Right ventricle myocardium superior (tissue), 1 donor: ENCODE data around the gene NFX1. TPM values are rescaled to one million over a fixed set of nuclear protein-coding genes. Genes with fewer than 3 reads are reported as not detected.
"Not testable (repeated sequence)": the region's sequence is repeated elsewhere in the genome, so short reads cannot be mapped to it uniquely, and the experiment has no call there.

Experiments
- ATAC-seq: fragments of 200-7000 bp; cut with Tn5 transposase; one replicate; pipeline ENCODE4 v1.9.1; 2020; ENCODE audit warnings: mild to moderate bottlenecking; ENCODE audit not compliant: poor library complexity
- DNase-seq: peaks from one replicate; pipeline ENCODE4 v3.0.0-alpha.2; 2020
- intact Hi-C: fragments of 100-400 bp; cut with DNase I; formaldehyde crosslinking; loops from one replicate; pipeline ENCODE4 v1.11.2; 2022
- total RNA-seq: library from RNA; stranded (reverse); fragmentation: NEBNext Ultra II Directional; extraction: Animal tissue kit (Norgen Biotek cat#: 25700); gene quantifications from one replicate; pipeline ENCODE4 v1.2.1, GENCODE V29; 2021
- donor health status: DM: no; HTN: yes; CAD: no; lungs with severe emphysema.

Gene NFX1
- total RNA-seq, 1 donor from 2014 or later = 26.2 TPM

GRCh38 chr9:33378121-33378795 is 87.9 kb downstream of the NFX1 start:
- DNase-seq (no peak), ATAC-seq (no peak)
- intact Hi-C loops = loop anchor here (10.0 kb wide), 1 partner anchor 87 kb away; no protein-coding TSS in a partner anchor

DNA sequence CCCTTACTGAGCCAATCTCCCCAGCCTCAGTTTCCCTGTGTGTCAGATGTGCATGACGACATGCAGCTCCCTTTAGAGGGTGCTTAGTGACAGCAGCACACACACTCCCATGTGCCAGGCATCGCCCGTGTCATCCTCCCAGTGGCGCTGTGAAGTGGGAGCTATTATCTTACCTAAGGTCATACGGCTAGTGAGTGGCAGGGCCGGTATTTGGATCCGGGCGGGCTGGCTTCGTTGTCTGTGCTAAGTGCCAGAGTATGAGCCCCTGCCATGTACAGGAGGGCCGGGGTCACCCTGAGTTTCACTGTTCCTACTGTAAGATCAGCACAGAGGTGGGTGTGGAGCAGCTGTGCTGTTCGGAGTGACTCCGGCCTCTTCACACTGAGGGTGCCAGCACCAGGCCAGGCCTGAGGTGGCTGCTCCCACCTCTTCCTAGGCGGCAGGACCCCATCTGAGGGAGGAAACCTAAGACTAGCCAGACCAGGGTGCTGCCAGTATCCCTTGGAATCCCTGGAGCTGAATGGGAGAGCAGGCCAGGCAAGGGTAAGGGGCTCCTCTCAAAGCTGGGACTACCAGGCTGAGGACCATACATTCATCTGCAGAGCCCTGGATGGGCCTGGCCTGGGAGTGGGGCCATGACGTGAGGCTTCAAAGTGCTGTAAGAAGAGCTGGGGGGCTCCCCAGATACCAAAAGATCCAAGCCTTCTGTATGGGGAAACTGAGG is 89.5 kb downstream of the NFX1 start:
- DNase-seq (no peak), ATAC-seq (peak; percentile 44)
- intact Hi-C loops = loop anchor here (10.0 kb wide), 1 partner anchor 85 kb away; no protein-coding TSS in a partner anchor

DNA sequence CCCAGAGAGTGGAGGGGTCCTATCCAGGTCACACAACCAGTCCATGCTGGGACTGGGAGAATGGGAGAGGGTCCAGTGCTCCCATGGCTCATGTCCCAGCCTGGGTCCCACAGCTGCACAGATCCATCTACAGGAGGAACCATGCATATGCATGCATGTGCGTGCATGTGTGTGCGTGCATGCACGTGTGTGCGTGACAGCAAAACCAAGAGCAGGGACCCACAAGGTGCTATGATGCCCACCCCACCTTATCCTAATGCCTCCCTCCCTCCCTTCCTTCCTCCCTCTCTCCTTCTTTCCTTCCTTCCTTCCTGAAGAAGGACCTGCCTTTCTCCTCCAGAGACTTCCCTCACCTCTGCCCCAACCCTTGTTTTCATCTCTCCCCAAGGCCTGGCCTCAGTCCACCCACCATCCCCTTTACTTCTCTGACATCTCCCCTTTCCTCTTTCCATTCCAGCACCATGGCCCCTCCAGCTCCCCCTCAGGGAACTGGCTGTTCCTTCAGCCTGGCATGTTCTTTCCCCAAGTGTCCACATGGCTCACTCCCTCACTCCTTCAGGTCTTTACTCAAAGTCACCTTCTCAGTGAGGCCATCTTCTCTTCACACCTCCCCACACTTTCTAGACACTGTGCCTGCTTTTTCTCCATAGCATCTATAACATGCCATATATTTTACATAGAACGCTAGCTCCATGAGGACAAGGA is 90.2 kb downstream of the NFX1 start:
- ATAC-seq (peak; percentile 40), DNase-seq (no peak)
- intact Hi-C loops = no loop called here

GRCh38 chr9:33381231-33381791 is 91.0 kb downstream of the NFX1 start:
- DNase-seq (no peak), ATAC-seq (peak; percentile 66)
- intact Hi-C loops = no loop called here

DNA sequence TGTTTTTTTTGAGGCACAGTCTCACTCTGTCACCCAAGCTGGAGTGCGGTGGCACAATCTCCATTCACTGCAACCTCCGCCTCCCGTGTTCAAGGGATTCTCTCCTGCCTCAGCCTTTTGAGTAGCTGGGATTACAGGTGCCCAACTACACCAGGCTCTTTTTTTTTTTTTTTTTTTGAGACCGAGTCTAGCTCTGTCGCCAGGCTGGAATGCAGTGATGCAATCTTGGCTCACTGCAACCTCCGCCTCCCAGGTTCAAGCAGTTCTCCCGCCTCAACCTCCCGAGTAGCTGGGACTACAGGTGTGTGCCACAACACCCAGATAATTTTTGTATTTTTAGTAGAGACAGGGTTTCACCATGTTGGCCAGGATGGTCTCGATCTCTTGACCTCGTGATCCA is 92.1 kb downstream of the NFX1 start:
- ATAC-seq, intact Hi-C loops, DNase-seq: not testable (repeated sequence)

DNA sequence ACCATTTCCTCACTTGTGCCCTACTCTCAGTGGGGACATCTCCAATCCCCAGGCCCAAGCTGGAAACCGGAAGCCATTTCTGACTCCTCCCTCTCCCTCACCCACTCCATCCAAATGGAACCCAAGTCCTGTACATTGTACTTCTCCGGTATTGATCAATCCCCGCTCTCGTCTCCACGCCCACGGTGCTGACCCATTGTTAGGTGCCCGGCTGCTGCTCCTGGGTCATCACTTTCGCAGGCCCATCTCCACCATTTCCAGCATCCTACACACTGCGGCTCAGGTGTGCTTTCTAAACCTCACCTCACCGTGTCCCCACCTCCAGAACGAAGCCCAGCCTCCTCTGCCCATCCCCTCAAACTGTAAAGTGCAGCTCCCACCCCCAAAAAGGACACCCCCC is 93.1 kb downstream of the NFX1 start:
- ATAC-seq, intact Hi-C loops, DNase-seq: not testable (repeated sequence)

DNA sequence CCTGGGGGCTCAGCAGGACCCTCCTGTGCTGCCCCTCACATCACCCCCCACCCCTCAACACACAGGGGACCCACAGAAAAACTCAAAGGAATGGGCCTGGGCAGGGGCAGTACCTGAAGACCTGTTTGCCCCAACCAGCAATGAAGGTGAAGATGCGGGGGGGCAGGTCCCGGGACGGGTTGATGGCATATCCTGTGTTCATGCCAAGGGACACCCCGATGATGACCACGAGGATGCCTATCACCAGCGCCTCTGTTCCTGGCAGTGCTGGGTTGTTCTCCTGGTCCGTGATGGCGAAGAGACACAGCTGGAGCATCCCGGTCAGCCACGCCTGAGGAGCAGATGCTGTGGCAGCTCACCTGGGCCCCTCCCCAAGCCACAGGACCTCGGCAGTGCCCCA is 95.2 kb downstream of the NFX1 start:
- ATAC-seq, intact Hi-C loops, DNase-seq: not testable (repeated sequence)

DNA sequence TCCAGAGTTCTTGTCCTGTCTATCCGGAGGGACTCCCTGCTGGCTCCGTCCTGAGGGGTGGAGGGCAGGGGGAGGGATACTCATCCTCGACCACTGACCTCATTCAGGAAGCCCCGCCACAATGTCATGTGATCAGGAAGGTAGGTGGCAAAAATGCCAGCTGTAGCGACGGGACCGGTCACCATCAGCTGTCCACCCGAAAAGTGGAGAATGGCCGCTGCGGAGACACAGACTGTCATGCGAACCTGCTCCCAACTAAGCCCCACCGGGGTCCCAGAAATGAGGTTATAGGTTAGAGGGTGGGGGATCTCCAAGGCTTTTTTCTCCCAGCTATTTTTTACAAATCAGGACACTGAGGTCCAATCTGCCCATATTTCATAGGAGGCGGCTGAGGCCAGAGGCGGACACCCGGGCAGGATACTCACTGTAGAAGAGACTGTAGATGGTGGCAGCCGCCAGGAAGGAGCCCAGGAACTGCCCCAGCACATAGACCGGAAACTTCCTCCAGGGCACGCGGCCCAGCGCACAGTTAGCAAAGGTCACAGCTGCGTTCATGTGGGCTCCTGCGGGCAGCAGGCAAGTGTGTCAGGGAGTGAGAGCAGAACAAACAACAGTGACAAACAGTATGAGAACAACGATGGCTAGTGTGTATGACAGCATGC is 95.8 kb downstream of the NFX1 start:
- ATAC-seq, DNase-seq, intact Hi-C loops: not testable (repeated sequence)

GRCh38 chr9:33386641-33386996 is 96.3 kb downstream of the NFX1 start:
- DNase-seq, ATAC-seq, intact Hi-C loops: not testable (repeated sequence)

DNA sequence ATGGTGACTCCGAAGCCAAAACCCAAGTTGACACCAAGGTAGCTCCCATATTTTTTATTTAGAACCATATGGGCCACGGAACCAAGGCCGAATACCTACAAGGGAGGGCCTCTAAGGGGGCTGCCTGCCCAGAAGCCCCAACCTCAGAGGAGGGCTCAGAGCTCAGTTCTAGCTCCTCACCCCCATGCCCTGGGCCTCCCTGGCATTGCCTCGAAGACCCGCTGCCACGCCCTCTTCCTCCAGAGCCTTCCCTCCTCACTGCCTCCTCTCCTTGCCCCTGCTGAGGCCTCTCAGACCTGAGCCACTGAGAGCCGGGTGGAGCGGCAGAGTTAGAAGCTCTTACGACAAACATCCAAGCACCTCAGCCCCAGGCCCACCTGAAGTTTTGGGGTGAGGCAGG is 96.7 kb downstream of the NFX1 start:
- intact Hi-C loops, ATAC-seq, DNase-seq: not testable (repeated sequence)

DNA sequence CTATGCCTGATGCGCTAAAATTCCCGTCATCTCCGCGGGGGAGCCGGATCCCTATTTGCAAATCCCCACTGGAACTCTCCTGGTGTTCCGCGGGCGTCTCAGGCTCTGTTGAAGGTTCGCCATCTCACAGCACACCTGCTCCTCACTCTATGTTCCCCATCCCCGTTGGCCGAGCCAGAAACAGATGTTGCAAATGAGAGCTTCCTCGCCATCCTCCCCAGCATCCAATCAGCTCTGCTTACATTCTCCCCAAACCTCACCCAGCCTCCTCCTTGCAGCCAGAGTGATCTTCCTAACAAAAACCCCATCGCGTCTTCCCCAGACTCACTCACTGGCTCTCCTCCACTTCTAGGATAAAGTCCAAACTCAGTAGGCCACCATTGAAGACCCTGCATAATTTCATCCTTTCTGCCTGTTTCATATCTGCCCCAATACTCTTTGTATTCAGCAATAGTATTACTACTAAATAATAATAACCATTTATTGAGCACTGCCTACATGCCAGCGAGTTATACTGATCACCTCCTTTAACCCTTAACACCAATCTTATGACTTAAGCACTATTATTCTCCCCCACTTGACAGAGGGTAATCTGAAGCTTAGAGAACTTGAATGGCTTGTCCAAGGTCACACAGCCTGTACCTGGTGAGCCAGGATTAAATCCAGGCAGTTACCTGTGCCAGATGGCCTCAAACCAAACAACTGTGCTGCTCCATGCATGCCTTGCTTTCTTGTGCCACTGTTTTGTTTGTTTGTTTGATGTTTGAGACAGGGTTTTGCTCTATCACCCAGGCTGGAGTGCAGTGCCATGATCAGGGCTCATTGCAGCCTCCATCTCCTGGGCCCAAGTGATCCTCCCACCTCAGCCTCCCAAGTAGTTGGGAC is 98.0 kb downstream of the NFX1 start:
- intact Hi-C loops = no loop called here
- peak; percentile 58 for ATAC-seq
- no peak for DNase-seq

DNA sequence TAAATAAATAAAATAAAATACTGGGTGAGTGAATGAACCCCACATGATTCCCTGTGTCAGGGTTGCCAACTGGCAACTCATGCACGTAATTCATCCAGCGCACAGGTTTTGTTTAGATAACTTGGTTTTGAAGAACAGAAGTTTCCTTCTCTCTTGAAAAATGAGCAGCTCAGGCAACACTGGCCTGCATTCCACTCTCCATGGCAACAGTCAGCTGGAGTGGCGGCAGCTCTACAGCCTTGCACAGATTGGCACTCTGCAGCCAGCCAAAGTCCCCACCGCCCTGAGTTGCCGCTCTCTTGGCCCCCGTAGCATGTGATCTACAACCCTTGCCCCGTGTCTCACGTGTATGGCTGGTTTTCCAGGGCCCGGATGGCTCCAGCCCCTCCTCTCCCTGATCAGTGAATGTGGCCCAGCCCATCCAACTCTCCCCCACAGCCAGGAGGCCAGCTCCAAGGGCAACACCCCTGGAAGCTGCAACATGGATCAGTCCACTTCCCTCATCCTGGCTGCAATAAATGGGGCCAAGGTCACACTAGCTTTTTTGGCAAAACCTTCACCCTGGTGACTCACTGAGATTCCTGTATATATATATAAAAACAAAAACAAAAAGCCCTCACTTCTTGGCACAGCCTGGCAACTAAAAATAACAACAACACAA is 100.9 kb downstream of the NFX1 start:
- DNase-seq = peak; percentile 75
- ATAC-seq, intact Hi-C loops: not testable (repeated sequence)

- peak; percentile 66 for ATAC-seq
- DNase-seq, intact Hi-C loops: not testable (repeated sequence)
Measured at GRCh38 chr9:33392591-33393021, 102.3 kb downstream of the NFX1 start.

DNA sequence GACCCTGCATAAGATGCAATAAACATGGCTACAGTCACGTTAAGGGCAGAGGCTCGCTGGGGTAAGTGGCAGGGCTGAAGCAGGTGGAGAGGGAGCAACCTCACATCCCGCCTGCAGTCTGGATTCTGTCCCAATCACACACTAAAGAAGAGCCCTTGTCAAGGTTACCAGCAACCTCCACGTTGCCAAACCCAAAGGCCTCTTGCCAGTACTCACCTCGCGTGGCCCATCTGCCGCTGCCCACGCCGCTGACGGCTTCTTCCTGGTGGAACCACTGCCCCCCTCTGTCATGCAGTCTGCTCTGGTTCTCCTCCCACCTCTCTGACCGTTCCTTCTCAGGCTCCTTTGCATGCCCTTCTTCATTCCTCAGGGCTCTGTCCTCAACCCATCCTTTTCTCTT is 103.3 kb downstream of the NFX1 start:
- intact Hi-C loops = no loop called here
- peak; percentile 65 for DNase-seq
- no peak for ATAC-seq

- intact Hi-C loops, ATAC-seq: not testable (repeated sequence)
- DNase-seq = peak; percentile 66
Measured at GRCh38 chr9:33393986-33394385, 103.7 kb downstream of the NFX1 start.

- peak; percentile 69 for DNase-seq
- intact Hi-C loops, ATAC-seq: not testable (repeated sequence)
Measured at GRCh38 chr9:33395159-33395879, 105.0 kb downstream of the NFX1 start.
